Panc1 (cell line): ENCODE data around the gene MRTFA. TPM values are rescaled to one million over a fixed set of nuclear protein-coding genes. Genes with fewer than 3 reads are reported as not detected.

Experiments used
- ATAC-seq: fragments of 200-7000 bp; cut with Tn5 transposase; 2 replicates; pipeline ENCODE4 v1.9.1; 2020; ENCODE audit warnings: mild to moderate bottlenecking, moderate library complexity
- BruUV-seq: library from RNA; stranded (reverse); fragments of 400-500 nt; replicated peaks from 2 replicates; lab custom pipeline; 2021; lab: Mats Ljungman, UMichigan
- CTCF ChIA-PET: fragments of 300-600 bp; sonication (Branson Sonifier 250); formaldehyde crosslinking; loops from one replicate; lab custom pipeline; 2022; ENCODE audit warnings: antibody characterized with exemption; lab: Charles Lee
- POLR2A ChIA-PET: fragments of 300-600 bp; sonication (Branson Sonifier 250); formaldehyde crosslinking; loops from one replicate; lab custom pipeline; 2022; ENCODE audit warnings: antibody characterized with exemption; lab: Charles Lee
- DNase-seq: peaks from one replicate; pipeline ENCODE4 v3.0.0-alpha.2; 2010; ENCODE audit warnings: low read depth, low spot score
- H3K27ac ChIP-seq: 2 replicates; pipeline ENCODE4 v1.5.1; 2011; ENCODE audit warnings: mild to moderate bottlenecking, low read length, inconsistent platforms
- H3K27me3 ChIP-seq: fragments of 200-500 bp; sonication (Bioruptor generic); 2 replicates; pipeline ENCODE4 v1.6.0; 2014; ENCODE audit warnings: low read length, inconsistent platforms; ENCODE audit not compliant: control insufficient read depth, insufficient read depth
- H3K36me3 ChIP-seq: fragments of 200-500 bp; sonication (Bioruptor generic); 2 replicates; pipeline ENCODE4 v1.5.1; 2014; ENCODE audit warnings: inconsistent platforms, mild to moderate bottlenecking, low read length, moderate library complexity; ENCODE audit not compliant: control insufficient read depth, insufficient read depth
- H3K4me1 ChIP-seq: 2 replicates; pipeline ENCODE4 v1.5.1; 2011; ENCODE audit warnings: inconsistent platforms, mild to moderate bottlenecking, low read length, moderate library complexity; ENCODE audit not compliant: control insufficient read depth, insufficient read depth
- H3K4me3 ChIP-seq, 2 experiments: 2 replicates each; pipeline ENCODE4 v1.5.1; 2011 to 2012; ENCODE audit warnings: low read depth in 2 of 2, low read length in 2 of 2, mild to moderate bottlenecking in 2 of 2, inconsistent platforms in 1 of 2, moderate library complexity in 1 of 2
- H3K9me3 ChIP-seq: fragments of 200-500 bp; sonication (Bioruptor generic); 2 replicates; pipeline ENCODE4 v1.5.1; 2014; ENCODE audit warnings: low read depth, mild to moderate bottlenecking, inconsistent platforms, low read length, moderate library complexity; ENCODE audit not compliant: control insufficient read depth, insufficient read depth
- CTCF ChIP-seq: fragments of 450-650 bp; IDR thresholded peaks from 2 replicates; pipeline ENCODE4 v1.5.1; 2017; ENCODE audit warnings: mild to moderate bottlenecking
- POLR2AphosphoS5 ChIP-seq: IDR thresholded peaks from 2 replicates; pipeline ENCODE4 v1.6.1; 2012; ENCODE audit warnings: mild to moderate bottlenecking, low read depth, low read length, moderate library complexity
- REST ChIP-seq, 2 experiments: IDR thresholded peaks; 2 replicates each; pipeline ENCODE4 v1.6.1; 2011 to 2012; ENCODE audit warnings: low read depth in 2 of 2, control low read depth in 1 of 2, low read length in 1 of 2, mild to moderate bottlenecking in 1 of 2, moderate library complexity in 1 of 2; ENCODE audit not compliant: insufficient read depth in 1 of 2
- SIN3A ChIP-seq: IDR thresholded peaks from 2 replicates; pipeline ENCODE4 v1.6.1; 2012; ENCODE audit warnings: low read depth, mild to moderate bottlenecking, low read length, moderate library complexity, borderline replicate concordance; ENCODE audit not compliant: insufficient read depth
- TCF7L2 ChIP-seq: IDR thresholded peaks from 2 replicates; pipeline ENCODE4 v1.6.1; 2011; ENCODE audit warnings: mild to moderate bottlenecking, low read depth, low read length, inconsistent platforms
- in situ Hi-C: cut with HindIII; loops from 2 replicates; pipeline ENCODE4 v1.10.0; 2016; ENCODE audit warnings: low sequenced_read_pairs, low pct_unique_long_range_greater_than_20kb
- intact Hi-C: fragments of 100-400 bp; cut with micrococcal nuclease; formaldehyde crosslinking; loops from one replicate; pipeline ENCODE4 v1.10.0; 2022; ENCODE audit not compliant: unreplicated experiment
- total RNA-seq: library from RNA; stranded (reverse); gene quantifications from one replicate; pipeline ENCODE4 v1.2.1, GENCODE V29; 2021; ENCODE audit not compliant: unreplicated experiment

MRTFA gene
- total RNA-seq, 1 experiment from 2014 or later, result 62.1 TPM

- ChIA-PET POLR2A (no interaction called here), CTCF (no interaction called here)
- H3K27me3 ChIP-seq, result no peaks in the 10 kb centered on the region
- BruUV-seq, result no TSS peak
- DNase-seq, result no peak
- ATAC-seq, result no peak
- no peak overlapping the region for H3K27ac ChIP-seq
- H3K9me3 ChIP-seq, result no peaks in the 10 kb centered on the region
- in situ Hi-C loops, result no loop called here
- TF ChIP-seq SIN3A, result no peak
- TF ChIP-seq REST (IDR thresholded peaks at IDR 0.05; ENCODE audit: insufficient read depth in 1 of 2, low read depth in 2 of 2, low read length in 1 of 2), result no peak
- TF ChIP-seq CTCF, result no peak
- TF ChIP-seq POLR2AphosphoS5, result no peak
- TF ChIP-seq TCF7L2, result no peak
- intact Hi-C loops, result no loop called here
- peaks cover 30% of the 10 kb centered on the region for H3K36me3 ChIP-seq
- H3K4me3 ChIP-seq, result no peak overlapping the region
- no peaks in the 10 kb centered on the region for H3K4me1 ChIP-seq
Observed at GRCh38 chr22:40364431-40364830, 272.1 kb downstream of the MRTFA start.

GRCh38 chr22:40363059-40363458, 273.5 kb downstream of the MRTFA start:
- Histone ChIP-seq H3K27ac (no peak overlapping the region), H3K4me1 (no peaks in the 10 kb centered on the region), H3K36me3 (peaks cover 32% of the 10 kb centered on the region), H3K9me3 (no peaks in the 10 kb centered on the region), H3K4me3 (no peak overlapping the region), H3K27me3 (no peaks in the 10 kb centered on the region)
- intact Hi-C loops, result no loop called here
- ATAC-seq, result no peak
- DNase-seq, result no peak
- BruUV-seq, result no TSS peak
- in situ Hi-C loops, result no loop called here
- ChIA-PET CTCF (no interaction called here), POLR2A (no interaction called here)
- TF ChIP-seq POLR2AphosphoS5 (no peak), TCF7L2 (no peak), CTCF (no peak), REST (IDR thresholded peaks at IDR 0.05; ENCODE audit: insufficient read depth in 1 of 2, low read depth in 2 of 2, low read length in 1 of 2) (no peak)
